GM19324 (cell line): Measurements from ENCODE around the gene CD244.
A peak's percentile ranks its signal among the peaks of the same experiment; 100 is the strongest.
"Not testable (repeated sequence)": the region's sequence is repeated elsewhere in the genome, so short reads cannot be mapped to it uniquely, and the experiment has no call there.

Source experiments
- ATAC-seq: cut with Tn5 transposase; IDR thresholded peaks from one replicate; pipeline ENCODE4 v1.9.1; 2021; ENCODE audit warnings: mild to moderate bottlenecking, moderate library complexity; ENCODE audit not compliant: unreplicated experiment, low FRiP score

Gene CD244

DNA sequence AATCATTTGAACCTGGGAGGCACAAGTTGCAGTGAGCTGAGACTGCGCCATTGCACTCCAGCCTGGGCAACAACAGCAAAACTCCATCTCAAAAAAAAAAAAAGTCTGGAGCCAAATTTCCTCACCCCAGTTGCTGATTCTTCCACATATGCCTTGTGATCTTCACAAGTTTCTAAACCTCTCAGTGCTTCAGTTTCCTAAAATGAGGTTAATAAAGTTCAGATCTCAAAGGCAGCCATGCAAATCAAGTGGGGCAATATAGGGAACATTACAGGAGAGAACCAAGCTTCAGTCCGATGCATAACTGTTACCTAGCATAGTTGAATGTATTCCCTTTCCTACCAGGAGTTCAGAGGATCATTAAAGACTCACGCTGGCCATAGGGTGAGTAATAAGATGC, 17.5 kb upstream of the CD244 start:
- ATAC-seq, result no peak

DNA sequence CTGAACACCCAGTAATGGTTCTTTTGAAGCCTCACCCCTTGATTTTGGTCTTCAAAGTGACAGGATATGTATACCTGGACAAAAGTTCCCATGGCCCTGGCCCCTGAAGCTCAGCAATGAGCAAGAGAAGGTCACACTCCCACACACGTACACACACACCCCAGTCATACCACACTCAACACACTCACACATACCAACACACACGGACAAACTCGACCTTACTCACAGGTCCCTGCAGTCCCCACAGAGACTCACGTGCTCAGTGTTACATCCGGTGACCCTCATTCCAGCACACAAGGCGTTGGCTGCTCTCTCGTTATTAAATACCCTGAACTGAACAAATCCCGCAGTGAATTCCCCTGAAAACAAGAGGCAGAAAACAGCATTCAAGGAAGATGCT, 16.4 kb upstream of the CD244 start:
- no peak for ATAC-seq

DNA sequence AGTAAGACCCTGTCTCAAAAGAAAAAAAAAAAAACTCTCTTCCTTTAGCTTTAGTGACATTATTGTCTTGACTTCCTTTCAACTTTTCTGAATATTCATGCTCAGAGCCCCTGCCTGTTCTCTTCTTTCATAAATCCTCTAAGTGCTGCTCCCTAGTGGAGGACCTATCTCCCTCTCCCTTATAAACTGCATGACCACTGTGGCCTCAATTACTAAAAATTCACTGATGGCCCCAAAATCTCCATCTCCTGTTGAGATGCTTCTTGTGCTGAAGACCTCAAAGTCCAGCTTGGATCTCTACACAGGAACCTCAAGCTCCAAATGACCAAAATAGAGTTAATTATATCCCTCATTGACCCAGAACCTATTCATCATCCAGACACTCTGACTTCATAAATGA, 14.5 kb upstream of the CD244 start:
- ATAC-seq, result no peak

DNA sequence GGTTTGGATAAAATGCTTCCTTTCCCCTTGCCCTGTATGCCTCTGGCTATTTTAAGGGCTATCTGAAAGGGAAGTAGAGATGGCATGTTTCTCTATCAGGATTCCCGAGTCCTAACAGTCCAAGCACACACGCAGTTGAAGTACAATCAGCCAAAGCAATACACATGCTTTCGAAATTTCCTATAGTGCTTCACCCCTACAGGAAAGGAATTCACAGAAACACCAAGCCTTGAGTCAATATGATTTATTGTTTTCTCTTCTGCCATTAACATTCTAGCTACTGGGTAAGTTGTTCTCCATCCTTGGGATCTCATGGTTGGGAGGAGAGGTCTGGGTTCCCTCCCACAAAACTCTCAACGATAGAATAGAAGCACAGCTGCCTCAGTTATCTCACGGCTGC, 13.6 kb upstream of the CD244 start:
- ATAC-seq, result no peak

DNA sequence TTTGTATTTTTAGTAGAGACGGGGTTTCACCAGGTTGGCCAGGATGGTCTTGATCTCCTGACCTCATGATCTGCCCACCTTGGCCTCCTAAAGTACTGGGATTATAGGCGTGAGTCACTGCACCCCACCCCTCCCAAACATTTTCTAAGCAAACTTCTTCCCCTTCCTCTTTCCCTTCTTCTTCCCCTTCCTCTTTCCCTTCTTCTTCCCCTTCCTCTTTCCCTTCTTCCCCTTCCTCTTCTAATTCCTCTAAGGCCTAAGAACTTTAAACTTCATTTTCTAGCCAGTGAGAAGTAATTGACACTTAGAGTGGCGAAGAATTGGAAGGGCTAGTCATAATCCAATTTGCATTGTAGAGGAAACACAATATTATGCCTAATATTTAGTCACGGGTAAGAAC, 12.9 kb upstream of the CD244 start:
- ATAC-seq, result not testable (repeated sequence)

DNA sequence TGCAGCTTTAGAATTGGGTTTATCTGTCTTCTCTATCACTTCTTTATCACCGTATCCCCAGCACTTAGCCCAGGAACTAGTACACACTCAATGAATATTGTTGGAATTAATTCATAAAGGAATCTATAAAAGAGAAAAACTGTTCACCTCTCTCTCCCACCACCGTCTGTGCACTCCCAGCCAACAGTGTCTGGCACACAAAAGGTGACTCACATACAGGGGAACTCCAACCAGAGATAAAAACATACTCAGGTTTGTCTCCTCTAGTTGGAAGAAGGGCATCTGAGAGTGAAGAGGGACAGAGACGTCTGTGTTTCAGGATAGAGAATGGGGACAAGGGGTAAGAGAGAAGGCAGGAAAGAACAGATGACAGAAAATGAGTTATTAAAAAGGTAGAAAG, 12.2 kb upstream of the CD244 start:
- no peak for ATAC-seq

DNA sequence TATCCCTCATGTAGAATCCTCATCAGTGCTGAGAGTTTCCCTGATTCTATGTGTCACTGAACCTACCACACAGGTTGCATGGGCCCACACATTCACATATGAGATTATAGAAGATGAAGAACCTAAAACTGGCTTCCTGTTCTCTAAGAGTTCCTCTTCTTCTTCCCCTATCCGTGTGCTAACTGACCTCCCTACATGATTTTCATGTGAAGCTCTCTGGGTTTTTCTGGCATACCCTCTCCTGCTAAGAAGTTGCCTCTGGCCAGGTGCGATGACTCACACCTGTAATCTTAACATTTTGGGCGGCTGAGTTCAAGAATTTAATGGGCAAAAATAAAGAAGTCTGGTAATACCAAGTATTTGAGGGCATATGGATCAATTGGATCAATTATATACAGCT, 5.5 kb upstream of the CD244 start:
- no peak for ATAC-seq

DNA sequence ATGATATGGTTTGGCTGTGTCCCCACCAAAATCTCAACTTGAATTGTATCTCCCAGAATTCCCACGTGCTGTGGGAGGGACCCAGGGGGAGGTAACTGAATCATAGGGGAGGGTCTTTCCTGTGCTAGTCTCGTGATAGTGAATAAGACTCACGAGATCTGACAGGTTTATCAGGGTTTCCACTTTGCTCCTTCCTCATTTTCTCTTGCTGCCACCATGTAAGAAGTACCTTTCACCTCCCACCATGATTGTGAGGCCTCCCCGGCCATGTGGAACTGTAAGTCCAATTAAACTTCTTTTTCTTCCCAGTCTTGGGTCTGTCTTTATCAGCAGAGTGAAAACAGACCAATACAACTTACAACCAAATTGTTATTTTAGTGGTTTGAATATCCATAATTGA, 5.0 kb upstream of the CD244 start:
- not testable (repeated sequence) for ATAC-seq

DNA sequence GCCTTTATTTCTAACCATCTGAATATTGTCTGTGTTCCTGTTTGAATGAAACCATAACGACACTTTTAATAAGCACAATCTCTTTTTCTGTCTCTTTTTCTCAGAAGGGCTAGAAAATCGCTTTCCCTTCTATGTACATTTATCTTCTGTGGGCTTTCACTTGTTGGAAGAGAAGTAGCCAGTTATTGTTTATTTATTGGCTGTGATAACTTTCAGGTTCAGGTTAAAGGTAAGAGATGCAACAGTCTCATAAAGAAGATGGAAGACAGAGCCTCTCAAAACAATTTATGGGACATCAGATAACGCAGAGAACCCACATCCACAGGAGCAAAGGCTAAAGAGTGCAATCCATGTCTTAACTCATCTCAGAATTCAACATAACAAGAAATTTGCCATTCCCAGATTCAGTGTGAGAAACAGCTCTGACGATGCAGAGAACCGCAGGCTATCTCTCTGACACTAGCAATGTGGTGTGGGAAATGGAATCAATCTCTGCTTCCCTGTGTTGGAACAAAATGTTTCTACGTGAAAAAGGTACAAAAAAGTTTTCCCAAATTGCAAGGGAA, 4.1 kb upstream of the CD244 start:
- ATAC-seq, result no peak

DNA sequence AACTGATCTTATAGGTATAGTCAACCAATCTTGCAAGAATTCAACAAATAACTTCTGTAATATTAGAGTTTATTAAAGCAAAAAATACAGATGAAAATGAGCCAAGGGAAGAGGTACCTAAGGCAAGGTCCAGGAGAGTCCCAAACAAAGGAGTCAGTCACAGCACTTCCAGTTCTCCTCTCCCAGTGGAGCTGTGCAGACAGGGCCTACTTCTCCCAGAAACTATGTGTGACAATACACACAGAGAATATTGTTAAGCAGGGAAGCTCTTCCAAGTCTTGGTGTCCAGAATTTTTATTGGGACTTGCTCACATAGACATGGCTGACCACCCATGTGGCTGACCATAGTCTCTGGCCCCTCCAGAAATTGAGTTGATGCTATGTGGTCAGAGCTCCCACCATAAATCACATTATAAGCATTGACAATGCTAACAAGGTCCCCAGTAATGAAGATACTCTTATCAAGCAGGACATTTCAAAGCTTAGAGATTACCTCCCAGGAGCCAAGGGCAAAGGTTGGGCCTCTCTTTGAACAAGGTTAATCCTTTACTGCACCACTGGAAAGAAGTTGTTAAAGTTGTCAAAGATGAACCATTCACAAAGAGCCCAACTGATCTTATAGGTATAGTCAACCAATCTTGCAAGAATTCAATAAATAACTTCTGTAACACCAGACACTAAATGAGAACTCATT, 3.5 kb upstream of the CD244 start:
- ATAC-seq, result no peak

DNA sequence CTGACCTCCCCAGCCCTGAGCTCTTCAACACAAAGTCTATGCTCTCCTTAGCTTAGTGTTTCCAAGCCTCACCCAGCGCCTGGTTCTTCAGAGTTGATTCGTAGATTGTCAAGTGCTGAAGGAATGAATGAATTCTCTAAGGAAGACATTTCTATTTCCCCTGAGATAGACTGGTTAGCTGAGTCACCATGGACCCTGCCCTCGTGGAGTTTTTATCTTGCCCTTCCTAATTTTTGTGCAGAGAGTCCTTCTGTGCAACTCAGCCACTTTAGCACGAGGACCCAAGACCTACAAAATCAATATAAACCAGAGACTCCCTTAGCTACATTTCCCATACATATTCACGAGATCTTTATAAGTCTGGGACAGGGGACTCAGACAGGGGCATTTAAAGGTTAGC, 2.6 kb upstream of the CD244 start:
- ATAC-seq, result no peak

DNA sequence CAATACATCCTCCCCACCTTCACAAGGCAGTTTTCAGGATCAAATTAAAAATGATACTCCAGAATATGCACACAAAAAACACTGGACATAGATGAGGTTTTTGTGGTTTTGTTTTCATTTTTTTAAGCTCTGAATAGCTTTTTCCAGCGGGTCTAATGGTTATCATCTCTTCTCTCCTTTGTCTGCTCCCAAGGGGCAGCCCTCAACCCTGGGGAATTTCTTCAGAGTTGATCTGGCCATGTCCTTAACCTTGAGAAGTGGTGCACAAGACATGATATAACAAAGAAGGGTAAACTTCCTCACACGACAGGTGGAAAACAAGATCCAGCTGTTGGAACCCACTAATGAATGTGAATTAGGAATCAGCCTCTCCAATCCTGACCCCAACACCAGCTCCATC, 1.5 kb upstream of the CD244 start:
- ATAC-seq, result no peak

DNA sequence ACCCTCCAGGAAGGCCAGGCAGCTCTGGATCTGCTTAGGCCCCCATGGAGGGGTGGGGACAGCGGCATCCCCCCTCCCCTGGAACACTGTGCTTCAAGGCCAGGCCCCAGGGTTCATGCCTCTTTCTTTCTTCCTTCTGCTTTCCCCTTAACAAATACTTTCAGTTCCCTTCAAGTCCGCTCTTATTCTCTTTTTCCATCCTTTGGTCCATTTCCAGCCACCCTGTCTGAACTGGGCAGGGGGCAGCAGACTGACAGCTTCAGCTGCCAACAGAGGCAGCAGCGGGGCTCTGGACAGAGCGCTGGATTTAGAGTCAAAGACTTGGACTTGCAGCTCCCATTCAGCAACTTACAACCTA, 1.1 kb upstream of the CD244 start:
- ATAC-seq, result no peak

DNA sequence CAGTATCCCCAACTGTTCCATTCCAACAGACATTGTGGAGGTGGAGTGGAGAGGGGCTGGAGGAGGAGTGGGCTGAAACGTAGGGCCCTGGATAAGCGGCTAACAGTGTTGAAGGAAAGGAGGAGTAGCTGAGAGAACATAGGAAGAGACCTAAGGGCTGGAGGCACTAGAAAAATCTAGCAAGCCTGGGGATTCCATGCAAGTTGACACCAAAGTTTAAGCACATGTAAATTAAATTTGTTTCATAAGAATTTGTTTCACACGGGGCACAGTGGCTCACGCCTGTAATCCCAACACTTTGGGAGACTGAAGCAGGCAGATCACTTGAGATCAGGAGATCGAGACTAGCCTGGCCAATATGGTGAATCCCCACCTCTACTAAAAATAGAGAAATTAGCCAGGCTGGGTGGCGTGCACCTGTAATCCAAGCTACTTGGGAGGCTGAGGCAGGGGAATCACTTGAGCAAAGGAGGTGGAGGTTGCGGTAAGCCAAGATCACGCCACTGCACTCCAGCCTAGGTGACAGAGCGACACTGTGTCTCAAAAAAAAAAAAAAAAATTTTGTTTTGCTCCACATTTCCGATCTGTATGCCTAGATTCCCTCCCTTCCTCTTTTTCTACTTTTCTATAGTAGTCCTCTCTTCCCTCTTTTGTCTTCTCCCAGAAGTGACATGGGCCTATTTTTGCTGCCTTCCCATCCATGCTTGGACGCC, 530 bp upstream of the CD244 start:
- no peak for ATAC-seq

DNA sequence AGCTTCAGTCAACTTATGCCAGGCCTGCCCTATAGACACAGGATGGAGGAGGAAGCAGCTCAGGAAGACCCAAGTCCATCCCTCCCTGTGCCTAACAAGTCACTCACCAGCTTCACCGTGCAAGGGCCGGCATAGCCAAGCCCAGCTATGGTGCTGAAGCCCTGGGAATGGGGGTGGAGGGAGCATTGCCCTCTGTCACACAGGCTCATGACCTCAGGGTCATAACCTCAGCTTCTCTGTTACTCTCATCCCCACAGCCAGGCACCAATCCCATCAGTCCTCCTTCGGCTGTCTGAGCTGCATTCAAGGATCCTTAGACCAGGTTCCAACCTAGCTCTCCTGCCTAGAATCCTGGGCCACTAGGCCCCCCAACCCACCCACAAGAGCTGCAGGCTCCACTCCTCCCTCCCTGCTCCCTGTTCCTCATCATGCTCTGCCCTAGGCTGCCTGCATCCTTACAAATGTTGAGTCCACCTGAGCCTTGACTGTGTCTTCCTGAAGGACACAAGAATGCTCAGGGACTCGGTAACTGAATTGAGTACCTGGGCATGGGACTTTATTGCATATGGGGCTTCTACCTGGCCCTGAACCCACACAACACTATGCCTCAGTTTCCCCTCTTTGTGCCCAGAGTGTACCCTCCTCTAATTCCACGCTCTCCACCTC, 1.7 kb downstream of the CD244 start:
- no peak for ATAC-seq

DNA sequence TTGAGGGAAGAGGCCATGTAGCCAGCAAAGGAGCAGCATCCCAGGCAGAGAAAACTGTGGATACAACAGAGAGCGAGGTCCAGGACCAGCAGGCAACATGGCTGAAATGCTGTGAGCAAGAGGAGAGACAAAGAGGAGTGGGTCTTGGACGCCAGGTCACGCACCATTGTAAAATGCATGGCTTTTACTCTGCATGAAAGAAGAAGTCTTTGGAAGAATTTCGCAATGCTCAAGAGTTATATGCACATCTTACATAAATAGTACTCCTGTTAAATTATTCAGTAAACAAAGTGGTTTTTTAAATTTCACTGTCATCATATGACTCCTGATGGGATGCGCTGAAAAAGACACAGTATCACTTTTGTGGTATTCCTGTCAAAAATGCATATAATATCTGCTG, 3.5 kb downstream of the CD244 start:
- ATAC-seq, result no peak

DNA sequence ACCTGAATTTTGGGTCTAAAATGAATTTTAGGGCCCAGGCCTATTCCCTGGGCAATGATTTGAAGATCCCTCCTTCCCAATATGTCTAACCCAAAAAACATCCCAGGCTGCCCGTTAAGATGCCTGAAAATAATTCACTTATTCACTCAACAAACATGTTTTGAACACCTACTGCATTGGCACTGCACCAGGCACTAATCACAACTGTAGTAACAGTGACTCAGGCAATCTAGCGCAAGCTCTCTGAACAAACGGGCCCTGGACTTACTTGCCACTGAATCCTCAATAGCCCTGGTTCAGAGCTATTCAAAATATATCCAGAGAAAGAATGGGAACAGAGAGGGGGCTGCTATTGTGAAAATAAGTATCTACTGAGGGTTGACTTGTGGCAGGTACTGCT, 4.2 kb downstream of the CD244 start:
- ATAC-seq, result no peak

DNA sequence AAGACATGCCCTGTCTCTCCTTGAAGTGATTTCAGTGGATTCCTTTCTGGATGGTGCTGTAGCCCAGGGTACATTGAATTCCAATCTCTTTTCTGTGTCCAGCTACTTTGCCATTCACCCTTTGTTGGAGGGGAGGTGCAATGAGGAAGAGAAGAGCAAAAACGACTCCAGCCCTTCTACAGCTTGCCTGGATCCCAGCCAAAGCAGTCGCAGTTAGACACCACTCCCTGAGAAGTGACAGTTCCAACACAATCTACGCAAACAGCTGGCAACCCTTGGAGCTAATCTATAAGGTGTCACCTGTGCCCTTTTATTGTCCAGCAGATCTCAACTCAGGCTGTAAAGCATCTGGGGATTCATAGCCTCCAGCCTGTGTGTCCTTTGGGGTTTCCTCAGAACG, 4.6 kb downstream of the CD244 start:
- no peak for ATAC-seq

DNA sequence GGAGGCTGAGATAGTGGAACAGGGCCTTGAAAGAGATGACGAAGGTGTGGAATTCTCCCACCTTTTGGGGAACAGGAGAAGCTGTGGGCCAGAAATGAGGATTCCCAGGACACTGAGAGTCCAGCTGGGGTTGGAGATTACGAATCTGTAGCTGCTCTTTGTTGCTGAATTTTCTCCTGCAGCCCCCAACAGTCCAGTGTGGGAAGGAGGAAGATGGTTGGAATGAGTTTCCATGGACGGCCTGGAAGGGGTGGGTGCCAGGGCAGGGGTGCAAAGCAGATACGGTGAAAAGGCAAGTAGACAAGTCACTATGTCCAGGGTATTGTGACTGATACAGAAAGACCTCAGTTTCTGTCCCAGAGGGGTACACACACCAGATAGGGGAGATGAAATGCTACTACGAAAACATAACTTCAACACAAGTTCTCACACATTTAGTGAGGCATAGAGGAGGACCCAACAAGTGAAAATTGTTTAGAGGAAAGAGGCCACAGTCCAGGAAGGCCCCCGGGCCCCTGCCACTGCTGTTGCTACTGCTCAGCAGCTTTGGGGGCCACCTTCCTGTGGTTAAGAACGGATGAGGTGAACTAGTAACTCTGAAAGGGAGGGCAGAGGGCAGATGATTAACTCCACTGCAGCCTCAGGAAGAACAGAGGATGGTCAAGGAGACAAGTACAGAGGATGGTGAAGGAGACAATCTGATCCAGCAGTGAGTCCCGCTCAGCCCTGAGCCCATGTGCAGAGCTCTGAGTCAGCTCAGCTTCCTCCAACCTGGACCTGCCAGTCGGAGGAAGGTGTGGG, 7.3 kb downstream of the CD244 start:
- ATAC-seq, result peak; percentile 64

DNA sequence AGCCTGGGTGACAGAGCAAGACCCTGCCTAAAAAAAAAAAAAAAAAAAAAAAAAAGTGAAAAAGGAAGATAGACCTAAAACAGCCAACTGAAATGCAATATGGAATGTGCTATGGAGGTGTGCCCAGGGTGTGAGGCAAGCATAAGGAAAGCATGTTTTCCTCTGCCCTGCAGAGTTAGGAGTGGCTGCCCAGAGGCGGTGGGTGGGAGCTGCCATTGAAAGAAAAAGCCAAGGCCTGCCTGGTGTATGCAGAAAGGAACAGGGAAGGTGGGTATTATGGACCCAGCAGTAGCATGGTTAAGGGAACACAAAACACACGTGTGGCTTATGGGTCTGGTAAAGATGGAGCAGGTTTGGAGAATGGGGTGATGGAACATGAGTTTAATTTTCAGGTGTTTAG, 8.9 kb downstream of the CD244 start:
- ATAC-seq, result no peak

DNA sequence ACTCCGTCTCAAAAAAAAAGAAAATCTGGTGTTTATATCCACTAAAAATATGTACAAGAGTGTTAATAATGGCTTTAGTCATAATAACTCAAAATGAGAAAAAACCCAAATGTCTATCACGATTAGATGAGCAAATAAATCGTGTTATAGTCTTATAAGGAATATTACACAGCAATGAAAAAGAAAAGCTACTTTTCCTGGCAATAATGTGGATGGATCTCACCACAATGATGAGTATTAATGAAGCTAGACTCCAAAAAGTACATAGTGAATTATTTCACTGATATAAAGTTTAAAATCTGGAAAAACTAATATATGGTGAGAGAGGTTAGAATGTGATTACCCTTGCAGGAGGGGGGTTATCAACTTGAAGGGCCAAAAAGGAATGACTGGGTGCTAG, 9.7 kb downstream of the CD244 start:
- ATAC-seq, result no peak
